HepG2 (cell line): ENCODE measurements around the gene WDR62. TPM values are rescaled to one million over a fixed set of nuclear protein-coding genes. Genes with fewer than 3 reads are reported as not detected.

Experiments
- CBX2 ChIP-seq, 2 experiments: fragments of 200-600 bp in 1 of 2; sonication (generic); formaldehyde crosslinking in 1 of 2; IDR thresholded peaks; 2 replicates each; pipeline versions ENCODE4 v1.7.0 to v1.8.1; 2018 to 2022; ENCODE audit warnings: low read depth in 2 of 2, low read length in 1 of 2, mild to moderate bottlenecking in 1 of 2, missing genetic modification reagents in 1 of 2
- DMAP1 ChIP-seq: IDR thresholded peaks from 2 replicates; pipeline ENCODE4 v1.6.1; 2016
- GPN1 ChIP-seq: sonication (generic); formaldehyde crosslinking; IDR thresholded peaks from 2 replicates; pipeline ENCODE4 v1.5.1; 2020; ENCODE audit warnings: missing genetic modification reagents, borderline replicate concordance
- HMG20A ChIP-seq: IDR thresholded peaks from 2 replicates; pipeline ENCODE4 v1.6.1; 2016; ENCODE audit warnings: borderline replicate concordance
- KDM3A ChIP-seq: IDR thresholded peaks from 2 replicates; pipeline ENCODE4 v1.6.1; 2018; ENCODE audit warnings: low read depth, missing compliant biosample characterization
- MED1 ChIP-seq: sonication (generic); formaldehyde crosslinking; IDR thresholded peaks from 2 replicates; pipeline ENCODE4 v1.4.0; 2020; ENCODE audit warnings: missing genetic modification reagents
- MXD4 ChIP-seq: IDR thresholded peaks from 2 replicates; pipeline ENCODE4 v1.6.1; 2016; ENCODE audit warnings: mild to moderate bottlenecking, missing biosample characterization, missing genetic modification reagents
- SALL1 ChIP-seq: sonication (generic); formaldehyde crosslinking; IDR thresholded peaks from 2 replicates; pipeline ENCODE4 v1.8.0; 2022; ENCODE audit warnings: mild to moderate bottlenecking, missing genetic modification reagents
- ZBTB3 ChIP-seq: sonication (generic); formaldehyde crosslinking; IDR thresholded peaks from 2 replicates; pipeline ENCODE4 v1.4.0; 2020; ENCODE audit warnings: low read depth, mild to moderate bottlenecking, moderate library complexity, missing genetic modification reagents, borderline replicate concordance
- ZNF33B ChIP-seq: sonication (generic); formaldehyde crosslinking; IDR thresholded peaks from 2 replicates; pipeline ENCODE4 v1.5.1; 2020; ENCODE audit warnings: mild to moderate bottlenecking, missing genetic modification reagents
- ZNF543 ChIP-seq: sonication (generic); formaldehyde crosslinking; IDR thresholded peaks from 2 replicates; pipeline ENCODE4 v1.4.0; 2020; ENCODE audit warnings: mild to moderate bottlenecking, missing genetic modification reagents
- ZNF569 ChIP-seq: sonication (generic); formaldehyde crosslinking; IDR thresholded peaks from 2 replicates; pipeline ENCODE4 v1.5.0; 2020; ENCODE audit warnings: mild to moderate bottlenecking, missing genetic modification reagents, moderate library complexity, borderline replicate concordance
- polyA plus RNA-seq, 8 experiments: library from polyadenylated mRNA; depleted of rRNA in 3 of 8; stranded (reverse) in 7 of 8; unstranded in 1 of 8; fragments of >200 nt; fragmentation: Illumina TruSeq in 4 of 8; extraction: Trizol in 4 of 8; gene quantifications; 2 replicates each; pipeline versions ENCODE4 v1.2.1 to v1.2.3, GENCODE V29; 2011 to 2016; ENCODE audit warnings: low read depth in 4 of 8, missing spikeins in 1 of 8, mixed read lengths in 1 of 8; ENCODE audit not compliant: insufficient read depth in 1 of 8
- total RNA-seq, 5 experiments: library from RNA; depleted of rRNA; stranded (reverse); fragments of >200 nt; fragmentation: Illumina TruSeq; extraction: Trizol; gene quantifications; 2 replicates each; pipeline ENCODE4 v1.2.3, GENCODE V29; 2016; ENCODE audit warnings: low read depth in 1 of 5
- TF ChIP-seq, protein P1 (sequence below): sonication (generic); formaldehyde crosslinking; IDR thresholded peaks from 2 replicates; pipeline ENCODE4 v1.4.0; 2020; ENCODE audit warnings: mild to moderate bottlenecking, missing genetic modification reagents
- TF ChIP-seq, protein P2 (sequence below): sonication (generic); formaldehyde crosslinking; IDR thresholded peaks from 2 replicates; pipeline ENCODE4 v1.5.0; 2020; ENCODE audit warnings: missing genetic modification reagents
- TF ChIP-seq, protein P3 (sequence below): sonication (generic); formaldehyde crosslinking; IDR thresholded peaks from 2 replicates; pipeline ENCODE4 v1.5.0; 2020; ENCODE audit warnings: missing genetic modification reagents, mild to moderate bottlenecking, borderline replicate concordance
- TF ChIP-seq, protein P4 (sequence below): sonication (generic); formaldehyde crosslinking; IDR thresholded peaks from 2 replicates; pipeline ENCODE4 v1.5.0; 2020; ENCODE audit warnings: mild to moderate bottlenecking, missing genetic modification reagents, borderline replicate concordance

Gene WDR62
- total and polyA plus RNA-seq, 2 of the 13 experiments (the other 11 are each of a cell fraction or from before 2014, with no cell fraction given): 5.8 to 12.5 TPM

DNA sequence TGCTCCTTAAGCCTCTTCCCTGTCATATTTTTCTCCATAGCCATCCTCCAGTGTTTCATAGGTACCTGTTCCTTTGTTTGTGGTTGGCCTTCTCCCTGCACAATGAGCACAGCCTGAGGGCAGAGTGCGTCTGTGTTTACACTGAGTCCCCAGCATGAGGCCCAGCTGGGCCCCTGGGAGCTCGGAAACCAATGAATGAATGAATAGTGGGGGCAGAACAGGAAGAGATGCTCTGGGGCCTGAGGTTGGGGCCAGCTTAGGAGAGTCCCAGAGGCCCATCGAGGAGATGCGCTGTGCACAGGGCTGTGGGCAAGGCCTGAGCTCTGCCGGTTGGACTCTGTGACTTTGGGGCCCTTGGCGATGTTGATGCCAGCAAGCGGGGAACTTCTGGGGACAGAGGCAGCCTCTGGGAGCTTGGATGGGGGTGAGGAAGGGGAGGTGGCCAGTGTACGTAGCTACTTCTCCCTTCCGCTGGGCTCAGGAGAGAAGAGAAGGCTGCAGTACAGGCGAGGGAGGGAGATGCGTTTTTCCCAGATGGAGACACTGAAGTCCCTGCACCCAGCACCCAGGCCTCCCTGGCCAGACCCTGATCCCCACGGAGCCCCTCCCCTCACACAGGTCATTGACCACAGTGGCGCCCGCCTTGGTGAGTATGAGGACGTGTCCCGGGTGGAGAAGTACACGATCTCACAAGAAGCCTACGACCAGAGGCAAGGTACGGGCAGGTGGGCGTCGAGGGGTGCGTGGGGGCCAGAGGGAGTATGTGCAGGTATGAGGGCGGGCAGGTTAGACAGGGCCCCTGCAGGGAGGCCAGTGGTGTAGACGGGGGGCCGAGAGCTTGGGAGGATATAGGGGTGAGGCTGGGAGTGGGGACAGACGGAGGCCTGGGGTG, 65.6 kb downstream of the WDR62 start (continued):
- TF ChIP-seq, protein P1, sequence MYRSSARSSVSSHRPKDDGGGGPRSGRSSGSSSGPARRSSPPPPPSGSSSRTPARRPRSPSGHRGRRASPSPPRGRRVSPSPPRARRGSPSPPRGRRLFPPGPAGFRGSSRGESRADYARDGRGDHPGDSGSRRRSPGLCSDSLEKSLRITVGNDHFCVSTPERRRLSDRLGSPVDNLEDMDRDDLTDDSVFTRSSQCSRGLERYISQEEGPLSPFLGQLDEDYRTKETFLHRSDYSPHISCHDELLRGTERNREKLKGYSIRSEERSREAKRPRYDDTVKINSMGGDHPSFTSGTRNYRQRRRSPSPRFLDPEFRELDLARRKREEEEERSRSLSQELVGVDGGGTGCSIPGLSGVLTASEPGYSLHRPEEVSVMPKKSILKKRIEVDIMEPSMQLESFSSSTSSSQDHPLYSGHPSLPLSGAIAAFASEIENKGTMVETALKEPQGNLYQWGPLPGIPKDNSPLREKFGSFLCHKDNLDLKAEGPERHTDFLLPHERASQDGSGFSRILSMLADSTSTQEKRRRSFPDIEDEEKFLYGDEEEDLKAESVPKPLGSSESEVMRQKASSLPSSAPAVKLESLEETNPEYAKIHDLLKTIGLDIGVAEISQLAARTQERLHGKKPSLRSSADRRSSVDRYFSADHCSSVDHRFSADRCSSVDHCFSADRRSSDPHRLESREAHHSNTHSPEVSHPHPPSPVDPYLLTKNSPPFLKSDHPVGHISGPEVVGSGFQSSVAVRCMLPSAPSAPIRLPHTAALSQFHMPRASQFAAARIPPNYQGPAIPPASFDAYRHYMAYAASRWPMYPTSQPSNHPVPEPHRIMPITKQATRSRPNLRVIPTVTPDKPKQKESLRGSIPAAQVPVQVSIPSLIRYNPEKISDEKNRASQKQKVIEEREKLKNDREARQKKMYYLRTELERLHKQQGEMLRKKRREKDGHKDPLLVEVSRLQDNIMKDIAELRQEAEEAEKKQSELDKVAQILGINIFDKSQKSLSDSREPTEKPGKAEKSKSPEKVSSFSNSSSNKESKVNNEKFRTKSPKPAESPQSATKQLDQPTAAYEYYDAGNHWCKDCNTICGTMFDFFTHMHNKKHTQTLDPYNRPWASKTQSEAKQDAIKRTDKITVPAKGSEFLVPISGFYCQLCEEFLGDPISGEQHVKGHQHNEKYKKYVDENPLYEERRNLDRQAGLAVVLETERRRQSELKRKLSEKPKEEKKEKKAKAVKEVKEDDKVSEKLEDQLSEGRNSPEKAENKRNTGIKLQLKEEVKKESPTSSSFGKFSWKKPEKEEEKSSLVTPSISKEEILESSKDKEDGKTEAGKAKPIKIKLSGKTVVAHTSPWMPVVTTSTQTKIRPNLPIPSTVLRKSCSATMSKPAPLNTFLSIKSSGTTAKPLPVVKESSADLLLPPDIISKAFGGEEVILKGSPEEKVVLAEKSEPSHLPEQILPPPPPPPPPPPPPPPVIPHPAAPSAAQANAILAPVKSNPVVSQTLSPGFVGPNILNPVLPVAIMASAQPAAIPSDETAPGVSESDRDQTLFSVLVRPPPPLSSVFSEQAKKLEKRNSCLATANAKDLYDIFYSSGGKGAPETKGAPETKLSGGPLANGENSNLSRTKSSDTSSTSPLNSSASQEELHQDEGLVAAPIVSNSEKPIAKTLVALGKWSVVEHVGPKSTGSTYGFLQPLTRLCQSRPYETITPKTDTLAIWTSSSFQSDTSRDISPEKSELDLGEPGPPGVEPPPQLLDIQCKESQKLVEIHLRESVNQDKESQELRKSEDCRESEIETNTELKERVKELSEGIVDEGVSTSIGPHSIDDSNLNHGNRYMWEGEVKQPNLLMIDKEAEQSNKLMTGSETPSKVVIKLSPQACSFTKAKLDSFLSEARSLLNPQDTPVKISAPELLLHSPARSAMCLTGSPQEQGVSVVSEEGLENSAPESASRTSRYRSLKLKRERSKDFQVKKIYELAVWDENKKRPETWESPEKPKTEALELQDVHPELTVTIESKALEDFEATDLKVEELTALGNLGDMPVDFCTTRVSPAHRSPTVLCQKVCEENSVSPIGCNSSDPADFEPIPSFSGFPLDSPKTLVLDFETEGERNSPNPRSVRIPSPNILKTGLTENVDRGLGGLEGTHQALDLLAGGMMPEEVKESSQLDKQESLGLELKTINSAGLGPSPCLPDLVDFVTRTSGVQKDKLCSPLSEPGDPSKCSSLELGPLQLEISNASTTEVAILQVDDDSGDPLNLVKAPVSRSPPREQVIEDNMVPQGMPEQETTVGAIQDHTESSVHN (CRISPR knock-in tag): no peak; the same call in 1 of the 2 replicates
- peak; percentile 78 for TF ChIP-seq SALL1 (CRISPR knock-in tag)
- TF ChIP-seq ZNF543 (CRISPR knock-in tag): peak; percentile 74; the same call in 1 of the 2 replicates
- TF ChIP-seq, protein P2, sequence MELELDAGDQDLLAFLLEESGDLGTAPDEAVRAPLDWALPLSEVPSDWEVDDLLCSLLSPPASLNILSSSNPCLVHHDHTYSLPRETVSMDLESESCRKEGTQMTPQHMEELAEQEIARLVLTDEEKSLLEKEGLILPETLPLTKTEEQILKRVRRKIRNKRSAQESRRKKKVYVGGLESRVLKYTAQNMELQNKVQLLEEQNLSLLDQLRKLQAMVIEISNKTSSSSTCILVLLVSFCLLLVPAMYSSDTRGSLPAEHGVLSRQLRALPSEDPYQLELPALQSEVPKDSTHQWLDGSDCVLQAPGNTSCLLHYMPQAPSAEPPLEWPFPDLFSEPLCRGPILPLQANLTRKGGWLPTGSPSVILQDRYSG: no peak
- TF ChIP-seq ZNF33B (CRISPR knock-in tag): no peak
- TF ChIP-seq, protein P3, sequence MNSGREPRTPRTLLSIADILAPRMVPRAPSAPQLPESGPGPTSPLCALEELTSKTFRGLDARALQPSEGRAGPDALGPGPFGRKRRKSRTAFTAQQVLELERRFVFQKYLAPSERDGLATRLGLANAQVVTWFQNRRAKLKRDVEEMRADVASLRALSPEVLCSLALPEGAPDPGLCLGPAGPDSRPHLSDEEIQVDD: no peak
- TF ChIP-seq KDM3A (CRISPR knock-in tag): peak; percentile 59; the same call in 1 of the 2 replicates
- 0 out of 2 replicates have a peak, but pooled peaks have one; percentile 42 for TF ChIP-seq ZBTB3 (CRISPR knock-in tag)
- no peak for TF ChIP-seq CBX2 (IDR thresholded peaks at IDR 0.05; ENCODE audit: low read depth, low read length)
- TF ChIP-seq CBX2 (CRISPR knock-in tag; IDR thresholded peaks at IDR 0.05; ENCODE audit: low read depth): no peak
- no peak for TF ChIP-seq GPN1 (CRISPR knock-in tag)
- TF ChIP-seq MXD4 (CRISPR knock-in tag): peak; percentile 82
- TF ChIP-seq HMG20A (CRISPR knock-in tag): no peak; the same call in 1 of the 2 replicates
- TF ChIP-seq, protein P4, sequence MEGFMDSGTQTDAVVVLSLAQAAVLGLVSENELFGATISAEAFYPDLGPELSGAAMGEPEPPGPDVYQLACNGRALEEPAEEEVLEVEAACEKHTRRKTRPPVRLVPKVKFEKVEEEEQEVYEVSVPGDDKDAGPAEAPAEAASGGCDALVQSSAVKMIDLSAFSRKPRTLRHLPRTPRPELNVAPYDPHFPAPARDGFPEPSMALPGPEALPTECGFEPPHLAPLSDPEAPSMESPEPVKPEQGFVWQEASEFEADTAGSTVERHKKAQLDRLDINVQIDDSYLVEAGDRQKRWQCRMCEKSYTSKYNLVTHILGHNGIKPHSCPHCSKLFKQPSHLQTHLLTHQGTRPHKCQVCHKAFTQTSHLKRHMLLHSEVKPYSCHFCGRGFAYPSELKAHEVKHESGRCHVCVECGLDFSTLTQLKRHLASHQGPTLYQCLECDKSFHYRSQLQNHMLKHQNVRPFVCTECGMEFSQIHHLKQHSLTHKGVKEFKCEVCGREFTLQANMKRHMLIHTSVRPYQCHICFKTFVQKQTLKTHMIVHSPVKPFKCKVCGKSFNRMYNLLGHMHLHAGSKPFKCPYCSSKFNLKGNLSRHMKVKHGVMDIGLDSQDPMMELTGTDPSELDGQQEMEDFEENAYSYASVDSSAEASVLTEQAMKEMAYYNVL (CRISPR knock-in tag): peak; percentile 93
- TF ChIP-seq DMAP1 (CRISPR knock-in tag): peak; percentile 91
- peak; percentile 72 for TF ChIP-seq MED1
- TF ChIP-seq ZNF569: 0 out of 2 replicates have a peak, but pooled peaks have one; percentile 59
